ENCODE data around the gene B4GALNT2.

Gene B4GALNT2

GRCh38 chr17:49120166-49120565 lies 12.4 kb upstream of the B4GALNT2 start:
- Histone ChIP-seq H3K79me1 (ENCODE audit: low read length) (no peaks in the 10 kb centered on the region), H2AK5ac (ENCODE audit: low read length) (no peak overlapping the region), H3K9ac (ENCODE audit: low read length) (no peak overlapping the region), H2AFZ (ENCODE audit: insufficient read depth, low read length, poor library complexity) (no peak overlapping the region), H3K14ac (ENCODE audit: low read length) (no peak overlapping the region), H3K4me1 (ENCODE audit: control insufficient read depth in 1 of 2, insufficient read depth in 2 of 2, low read length in 2 of 2) (no peaks in the 10 kb centered on the region), H3K27ac (ENCODE audit: low read depth, low read length) (no peak overlapping the region), H3K4me2 (ENCODE audit: low read length) (no peak overlapping the region), H3K9me3 (ENCODE audit: insufficient read depth, low read depth, low read length) (peaks cover 4% of the 10 kb centered on the region), H2BK120ac (ENCODE audit: insufficient read depth, low read length, poor library complexity) (no peak overlapping the region), H3K79me2 (ENCODE audit: control insufficient read depth, insufficient read depth, low read length, poor library complexity) (no peaks in the 10 kb centered on the region), H3K23ac (ENCODE audit: low read length) (no peak overlapping the region), H3K27me3 (ENCODE audit: insufficient read depth, low read length) (no peaks in the 10 kb centered on the region), H3K18ac (ENCODE audit: low read length) (no peak overlapping the region), H3K4me3 (ENCODE audit: low read depth, low read length) (no peak overlapping the region), H3K36me3 (ENCODE audit: control insufficient read depth in 1 of 2, insufficient read depth in 2 of 2, low read length in 2 of 2) (no peaks in the 10 kb centered on the region), H4K8ac (ENCODE audit: low read depth, low read length) (no peak overlapping the region), H2BK12ac (ENCODE audit: low read length) (no peak overlapping the region), H2BK5ac (ENCODE audit: low read depth, low read length, poor library complexity) (no peak overlapping the region), H4K91ac (ENCODE audit: low read depth, low read length) (no peak overlapping the region), H4K12ac (ENCODE audit: low read depth, low read length) (no peak overlapping the region), H3K4ac (ENCODE audit: low read depth, low read length) (no peak overlapping the region)
- no peak for DNase-seq
- WGBS (ENCODE audit: extremely low coverage, insufficient coverage, insufficient read length), result no CpG with 5 or more reads among the region's 3 CpGs

- H4K12ac ChIP-seq (ENCODE audit: low read depth, low read length), result no peak overlapping the region
- no peak overlapping the region for H3K4me2 ChIP-seq (ENCODE audit: low read length)
- no peak overlapping the region for H3K4me3 ChIP-seq (ENCODE audit: low read depth, low read length)
- H3K27ac ChIP-seq (ENCODE audit: low read depth, low read length), result no peak overlapping the region
- H3K79me2 ChIP-seq (ENCODE audit: control insufficient read depth, insufficient read depth, low read length, poor library complexity), result no peaks in the 10 kb centered on the region
- H2BK120ac ChIP-seq (ENCODE audit: insufficient read depth, low read length, poor library complexity), result no peak overlapping the region
- WGBS (ENCODE audit: extremely low coverage, insufficient coverage, insufficient read length), result no CpG with 5 or more reads among the region's 6 CpGs
- H3K4me1 ChIP-seq (ENCODE audit: control insufficient read depth in 1 of 2, insufficient read depth in 2 of 2, low read length in 2 of 2), result no peaks in the 10 kb centered on the region
- H4K8ac ChIP-seq (ENCODE audit: low read depth, low read length), result no peak overlapping the region
- peaks cover 4% of the 10 kb centered on the region for H3K9me3 ChIP-seq (ENCODE audit: insufficient read depth, low read depth, low read length)
- H3K9ac ChIP-seq (ENCODE audit: low read length), result no peak overlapping the region
- H2BK5ac ChIP-seq (ENCODE audit: low read depth, low read length, poor library complexity), result no peak overlapping the region
- H3K18ac ChIP-seq (ENCODE audit: low read length), result no peak overlapping the region
- H3K27me3 ChIP-seq (ENCODE audit: insufficient read depth, low read length), result no peaks in the 10 kb centered on the region
- no peak for DNase-seq
- no peak overlapping the region for H2BK12ac ChIP-seq (ENCODE audit: low read length)
- H3K79me1 ChIP-seq (ENCODE audit: low read length), result no peaks in the 10 kb centered on the region
- H4K91ac ChIP-seq (ENCODE audit: low read depth, low read length), result no peak overlapping the region
- H3K4ac ChIP-seq (ENCODE audit: low read depth, low read length), result no peak overlapping the region
- H3K36me3 ChIP-seq (ENCODE audit: control insufficient read depth in 1 of 2, insufficient read depth in 2 of 2, low read length in 2 of 2), result no peaks in the 10 kb centered on the region
- no peak overlapping the region for H2AK5ac ChIP-seq (ENCODE audit: low read length)
- no peak overlapping the region for H3K14ac ChIP-seq (ENCODE audit: low read length)
- no peak overlapping the region for H2AFZ ChIP-seq (ENCODE audit: insufficient read depth, low read length, poor library complexity)
- no peak overlapping the region for H3K23ac ChIP-seq (ENCODE audit: low read length)
Measured at GRCh38 chr17:49121696-49122292, 10.8 kb upstream of the B4GALNT2 start.

DNA sequence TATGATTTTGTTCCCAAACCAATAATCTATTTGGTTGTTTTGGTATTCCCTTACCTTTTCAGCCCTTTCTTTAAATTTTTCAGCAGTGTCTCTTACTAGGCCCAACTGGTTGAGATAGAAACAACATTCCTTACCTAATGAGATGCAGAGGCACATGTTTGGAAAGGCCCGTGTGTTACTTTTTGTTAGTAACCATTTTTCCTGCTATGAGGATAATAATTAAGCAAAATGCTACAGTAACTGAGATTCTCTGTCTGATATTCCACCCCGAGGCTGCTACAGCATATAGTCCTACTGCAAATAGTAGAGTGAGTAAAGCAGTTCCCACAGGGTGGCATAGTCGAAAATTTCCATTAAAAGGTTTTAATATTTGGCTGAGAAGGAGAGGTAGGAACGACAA lies 10.0 kb upstream of the B4GALNT2 start:
- WGBS (ENCODE audit: extremely low coverage, insufficient coverage, insufficient read length), result no CpG with 5 or more reads among the region's 4 CpGs
- H3K79me2 ChIP-seq (ENCODE audit: control insufficient read depth, insufficient read depth, low read length, poor library complexity), result no peaks in the 10 kb centered on the region

GRCh38 chr17:49123061-49123460 lies 9.5 kb upstream of the B4GALNT2 start:
- Histone ChIP-seq H3K4ac (ENCODE audit: low read depth, low read length) (no peak overlapping the region), H3K4me1 (ENCODE audit: control insufficient read depth in 1 of 2, insufficient read depth in 2 of 2, low read length in 2 of 2) (no peaks in the 10 kb centered on the region), H3K18ac (ENCODE audit: low read length) (no peak overlapping the region), H3K36me3 (ENCODE audit: control insufficient read depth in 1 of 2, insufficient read depth in 2 of 2, low read length in 2 of 2) (no peaks in the 10 kb centered on the region), H3K9me3 (ENCODE audit: insufficient read depth, low read depth, low read length) (peaks cover 5% of the 10 kb centered on the region), H3K14ac (ENCODE audit: low read length) (no peak overlapping the region), H4K12ac (ENCODE audit: low read depth, low read length) (no peak overlapping the region), H3K9ac (ENCODE audit: low read length) (no peak overlapping the region), H2BK12ac (ENCODE audit: low read length) (no peak overlapping the region), H3K27me3 (ENCODE audit: insufficient read depth, low read length) (no peaks in the 10 kb centered on the region), H4K8ac (ENCODE audit: low read depth, low read length) (no peak overlapping the region), H2BK5ac (ENCODE audit: low read depth, low read length, poor library complexity) (no peak overlapping the region), H2AK5ac (ENCODE audit: low read length) (no peak overlapping the region), H4K91ac (ENCODE audit: low read depth, low read length) (no peak overlapping the region), H3K4me2 (ENCODE audit: low read length) (no peak overlapping the region), H3K4me3 (ENCODE audit: low read depth, low read length) (no peak overlapping the region), H3K79me2 (ENCODE audit: control insufficient read depth, insufficient read depth, low read length, poor library complexity) (no peaks in the 10 kb centered on the region), H2AFZ (ENCODE audit: insufficient read depth, low read length, poor library complexity) (no peak overlapping the region), H2BK120ac (ENCODE audit: insufficient read depth, low read length, poor library complexity) (no peak overlapping the region), H3K23ac (ENCODE audit: low read length) (no peak overlapping the region), H3K27ac (ENCODE audit: low read depth, low read length) (no peak overlapping the region), H3K79me1 (ENCODE audit: low read length) (no peaks in the 10 kb centered on the region)
- no CpG with 5 or more reads among the region's 1 CpG for WGBS (ENCODE audit: extremely low coverage, insufficient coverage, insufficient read length)
- no peak for DNase-seq

More for the DNA sequence above, 10.0 kb upstream of the B4GALNT2 start:
- H3K9me3 ChIP-seq (ENCODE audit: insufficient read depth, low read depth, low read length), result peaks cover 4% of the 10 kb centered on the region
- no peak overlapping the region for H3K4ac ChIP-seq (ENCODE audit: low read depth, low read length)
- no peak overlapping the region for H3K9ac ChIP-seq (ENCODE audit: low read length)
- no peak for DNase-seq
- no peak overlapping the region for H3K27ac ChIP-seq (ENCODE audit: low read depth, low read length)
- H3K79me1 ChIP-seq (ENCODE audit: low read length), result no peaks in the 10 kb centered on the region
- no peak overlapping the region for H4K91ac ChIP-seq (ENCODE audit: low read depth, low read length)
- no peak overlapping the region for H3K4me3 ChIP-seq (ENCODE audit: low read depth, low read length)
- no peak overlapping the region for H4K8ac ChIP-seq (ENCODE audit: low read depth, low read length)
- no peak overlapping the region for H2AFZ ChIP-seq (ENCODE audit: insufficient read depth, low read length, poor library complexity)
- no peak overlapping the region for H2BK120ac ChIP-seq (ENCODE audit: insufficient read depth, low read length, poor library complexity)
- no peak overlapping the region for H3K4me2 ChIP-seq (ENCODE audit: low read length)
- H3K18ac ChIP-seq (ENCODE audit: low read length), result no peak overlapping the region
- no peak overlapping the region for H3K23ac ChIP-seq (ENCODE audit: low read length)
- no peaks in the 10 kb centered on the region for H3K27me3 ChIP-seq (ENCODE audit: insufficient read depth, low read length)
- H3K4me1 ChIP-seq (ENCODE audit: control insufficient read depth in 1 of 2, insufficient read depth in 2 of 2, low read length in 2 of 2), result no peaks in the 10 kb centered on the region
- no peak overlapping the region for H2BK12ac ChIP-seq (ENCODE audit: low read length)
- H4K12ac ChIP-seq (ENCODE audit: low read depth, low read length), result no peak overlapping the region
- H2AK5ac ChIP-seq (ENCODE audit: low read length), result no peak overlapping the region
- H3K14ac ChIP-seq (ENCODE audit: low read length), result no peak overlapping the region
- no peak overlapping the region for H2BK5ac ChIP-seq (ENCODE audit: low read depth, low read length, poor library complexity)
- H3K36me3 ChIP-seq (ENCODE audit: control insufficient read depth in 1 of 2, insufficient read depth in 2 of 2, low read length in 2 of 2), result no peaks in the 10 kb centered on the region
